IMR-90 (cell line): Measurements from ENCODE around the gene CLDN19.

ENCODE experiments used
- CEBPB ChIP-seq: IDR thresholded peaks from 2 replicates; pipeline ENCODE4 v1.6.1; 2012; ENCODE audit warnings: low read depth, low read length, improper control_type of control experiment
- POLR2A ChIP-seq: IDR thresholded peaks from 2 replicates; pipeline ENCODE4 v1.6.1; 2012; ENCODE audit warnings: mild to moderate bottlenecking, low read depth, low read length
- RAD21 ChIP-seq: IDR thresholded peaks from 2 replicates; pipeline ENCODE4 v1.6.1; 2012; ENCODE audit warnings: low read length, improper control_type of control experiment
- RFX5 ChIP-seq: IDR thresholded peaks from 2 replicates; pipeline ENCODE4 v1.8.0; 2012; ENCODE audit warnings: low read depth, mild to moderate bottlenecking, low read length, moderate library complexity
- TF ChIP-seq, protein P1 (sequence below): conservative IDR thresholded peaks from 2 replicates; pipeline ENCODE4 v1.5.1; 2012; ENCODE audit warnings: mild to moderate bottlenecking, low read depth, low read length, improper control_type of control experiment

GRCh38 chr1:42738678-42739226, 1.3 kb downstream of the CLDN19 start:
- TF ChIP-seq POLR2A, result no peak
- TF ChIP-seq, protein P1, sequence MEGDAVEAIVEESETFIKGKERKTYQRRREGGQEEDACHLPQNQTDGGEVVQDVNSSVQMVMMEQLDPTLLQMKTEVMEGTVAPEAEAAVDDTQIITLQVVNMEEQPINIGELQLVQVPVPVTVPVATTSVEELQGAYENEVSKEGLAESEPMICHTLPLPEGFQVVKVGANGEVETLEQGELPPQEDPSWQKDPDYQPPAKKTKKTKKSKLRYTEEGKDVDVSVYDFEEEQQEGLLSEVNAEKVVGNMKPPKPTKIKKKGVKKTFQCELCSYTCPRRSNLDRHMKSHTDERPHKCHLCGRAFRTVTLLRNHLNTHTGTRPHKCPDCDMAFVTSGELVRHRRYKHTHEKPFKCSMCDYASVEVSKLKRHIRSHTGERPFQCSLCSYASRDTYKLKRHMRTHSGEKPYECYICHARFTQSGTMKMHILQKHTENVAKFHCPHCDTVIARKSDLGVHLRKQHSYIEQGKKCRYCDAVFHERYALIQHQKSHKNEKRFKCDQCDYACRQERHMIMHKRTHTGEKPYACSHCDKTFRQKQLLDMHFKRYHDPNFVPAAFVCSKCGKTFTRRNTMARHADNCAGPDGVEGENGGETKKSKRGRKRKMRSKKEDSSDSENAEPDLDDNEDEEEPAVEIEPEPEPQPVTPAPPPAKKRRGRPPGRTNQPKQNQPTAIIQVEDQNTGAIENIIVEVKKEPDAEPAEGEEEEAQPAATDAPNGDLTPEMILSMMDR, result no peak
- no peak for TF ChIP-seq RFX5
- TF ChIP-seq CEBPB, result no peak
- no peak for TF ChIP-seq RAD21
